Superior temporal gyrus (tissue), 1 donor: ENCODE results near the gene CORT.
A peak's percentile ranks its signal among the peaks of the same experiment; 100 is the strongest.
"Not testable (repeated sequence)": the region's sequence is repeated elsewhere in the genome, so short reads cannot be mapped to it uniquely, and the experiment has no call there.

Source experiments
- DNase-seq: peaks from one replicate; pipeline ENCODE4 v3.0.0-alpha.2; 2016; ENCODE audit errors: extremely low spot score

The CORT gene

GRCh38 chr1:10449751-10450150, at the start of gene CORT:
Gene CORT (plus strand): TSS chr1:10450031. CDS start chr1:10450224, 193 bp downstream.
- DNase-seq, result peak; percentile 33

GRCh38 chr1:10401281-10401680, 48.5 kb upstream of the CORT start:
- no peak for DNase-seq

- DNase-seq, result no peak
Observed at GRCh38 chr1:10402729-10403274, 47.0 kb upstream of the CORT start.

GRCh38 chr1:10407201-10407600, 42.6 kb upstream of the CORT start:
- no peak for DNase-seq

- DNase-seq, result no peak
Observed at GRCh38 chr1:10415211-10415930, 34.5 kb upstream of the CORT start.

- not testable (repeated sequence) for DNase-seq
Observed at GRCh38 chr1:10415967-10416366, 33.9 kb upstream of the CORT start.

- not testable (repeated sequence) for DNase-seq
Observed at GRCh38 chr1:10418741-10419140, 31.1 kb upstream of the CORT start.

GRCh38 chr1:10419351-10419750, 30.5 kb upstream of the CORT start:
- DNase-seq, result no peak

GRCh38 chr1:10421637-10422036, 28.2 kb upstream of the CORT start:
- DNase-seq, result no peak

GRCh38 chr1:10424034-10424433, 25.8 kb upstream of the CORT start:
- no peak for DNase-seq

GRCh38 chr1:10424651-10425050, 25.2 kb upstream of the CORT start:
- no peak for DNase-seq

GRCh38 chr1:10425826-10426534, 23.9 kb upstream of the CORT start:
- DNase-seq, result not testable (repeated sequence)

GRCh38 chr1:10426535-10426848, 23.3 kb upstream of the CORT start:
- DNase-seq, result not testable (repeated sequence)

- no peak for DNase-seq
Observed at GRCh38 chr1:10428984-10429383, 20.8 kb upstream of the CORT start.

GRCh38 chr1:10429868-10430215, 20.0 kb upstream of the CORT start:
- peak; percentile 55 for DNase-seq

- peak; percentile 90 for DNase-seq
Observed at GRCh38 chr1:10430216-10431069, 19.4 kb upstream of the CORT start, which contains the start of gene CENPS. Gene CENPS (plus strand): TSS chr1:10430433. CDS start chr1:10430518, 85 bp downstream.

- DNase-seq, result no peak
Observed at GRCh38 chr1:10431070-10431730, 18.6 kb upstream of the CORT start.

GRCh38 chr1:10432910-10433700, 16.7 kb upstream of the CORT start:
- no peak for DNase-seq

GRCh38 chr1:10433790-10434189, 16.0 kb upstream of the CORT start:
- DNase-seq, result no peak

- no peak for DNase-seq
Observed at GRCh38 chr1:10434590-10434989, 15.2 kb upstream of the CORT start.

GRCh38 chr1:10437052-10437451, 12.8 kb upstream of the CORT start:
- no peak for DNase-seq
